DOHH2 (cell line): ENCODE measurements around the gene SNAPC1.

Source experiments
- CTCF ChIP-seq: fragments of 200-600 bp; sonication (generic); IDR thresholded peaks from one replicate; pipeline ENCODE4 v1.5.1; 2014; ENCODE audit warnings: antibody characterized with exemption, mild to moderate bottlenecking, low read depth, low read length; ENCODE audit not compliant: poor library complexity, severe bottlenecking
- EZH2phosphoT487 ChIP-seq: fragments of 200-600 bp; sonication (generic); IDR thresholded peaks from 2 replicates; pipeline ENCODE4 v1.6.1; 2017; ENCODE audit warnings: borderline replicate concordance, mild to moderate bottlenecking, antibody characterized with exemption, low read length, moderate library complexity, mixed read lengths

DNA sequence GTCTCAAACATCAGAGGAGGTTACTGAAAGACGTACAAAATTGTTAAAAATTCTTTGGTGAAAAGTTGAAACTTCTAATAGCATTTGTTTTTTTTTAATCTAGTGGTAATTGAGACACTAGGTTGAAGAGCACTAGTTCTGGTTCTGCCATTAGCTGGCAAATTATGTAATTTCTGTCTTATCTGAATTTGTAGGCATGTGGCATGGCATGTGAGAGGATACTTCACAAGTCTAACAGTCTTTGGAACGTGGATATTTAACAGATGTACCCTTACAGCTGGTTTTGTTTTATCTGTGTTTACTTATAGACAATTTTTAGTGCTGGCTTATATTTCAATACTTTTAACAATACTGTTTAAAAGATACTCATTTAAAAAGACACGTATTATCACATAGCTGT is 6.0 kb downstream of the SNAPC1 start:
- TF ChIP-seq CTCF (no peak), EZH2phosphoT487 (no peak)
